ENCODE measurements around the gene MPHOSPH9.

DNA sequence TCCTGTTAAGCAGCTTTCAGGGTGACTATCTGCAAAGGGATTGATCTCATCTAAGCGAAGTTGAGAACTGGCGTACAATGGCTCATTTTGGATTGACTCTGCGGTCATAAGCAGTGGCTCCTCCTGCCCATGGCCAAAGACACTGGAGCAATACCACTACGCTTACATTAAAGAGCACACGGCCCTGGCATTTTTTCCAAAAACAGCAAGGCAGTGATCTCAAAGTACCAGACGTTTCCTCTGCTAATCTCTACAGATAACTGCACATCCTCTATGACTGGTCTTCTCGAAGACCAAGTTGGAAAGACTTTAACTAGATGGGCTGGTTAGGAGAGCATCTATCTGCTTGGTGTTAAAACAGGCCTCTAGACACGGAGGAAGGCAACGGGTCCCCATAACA lies 84.7 kb downstream of the MPHOSPH9 start:
- no peak for TF ChIP-seq POLR2A (IDR thresholded peaks at IDR 0.05)
- TF ChIP-seq, protein P1, sequence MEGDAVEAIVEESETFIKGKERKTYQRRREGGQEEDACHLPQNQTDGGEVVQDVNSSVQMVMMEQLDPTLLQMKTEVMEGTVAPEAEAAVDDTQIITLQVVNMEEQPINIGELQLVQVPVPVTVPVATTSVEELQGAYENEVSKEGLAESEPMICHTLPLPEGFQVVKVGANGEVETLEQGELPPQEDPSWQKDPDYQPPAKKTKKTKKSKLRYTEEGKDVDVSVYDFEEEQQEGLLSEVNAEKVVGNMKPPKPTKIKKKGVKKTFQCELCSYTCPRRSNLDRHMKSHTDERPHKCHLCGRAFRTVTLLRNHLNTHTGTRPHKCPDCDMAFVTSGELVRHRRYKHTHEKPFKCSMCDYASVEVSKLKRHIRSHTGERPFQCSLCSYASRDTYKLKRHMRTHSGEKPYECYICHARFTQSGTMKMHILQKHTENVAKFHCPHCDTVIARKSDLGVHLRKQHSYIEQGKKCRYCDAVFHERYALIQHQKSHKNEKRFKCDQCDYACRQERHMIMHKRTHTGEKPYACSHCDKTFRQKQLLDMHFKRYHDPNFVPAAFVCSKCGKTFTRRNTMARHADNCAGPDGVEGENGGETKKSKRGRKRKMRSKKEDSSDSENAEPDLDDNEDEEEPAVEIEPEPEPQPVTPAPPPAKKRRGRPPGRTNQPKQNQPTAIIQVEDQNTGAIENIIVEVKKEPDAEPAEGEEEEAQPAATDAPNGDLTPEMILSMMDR (IDR thresholded peaks at IDR 0.05): no peak

All from lower leg skin (tissue), 3 donors.